ENCODE data around the gene MYBPH. TPM values are rescaled to one million over a fixed set of nuclear protein-coding genes. Genes with fewer than 3 reads are reported as not detected.

The MYBPH gene
- polyA plus RNA-seq, 3 donors = 0.23 to 0.30 (median 0.28) TPM

GRCh38 chr1:203182387-203182953 lies 6.8 kb upstream of the MYBPH start:
- no peak for DNase-seq (ENCODE audit: extremely low read depth in 1 of 11, low read depth in 9 of 11, low spot score in 4 of 11)

DNA sequence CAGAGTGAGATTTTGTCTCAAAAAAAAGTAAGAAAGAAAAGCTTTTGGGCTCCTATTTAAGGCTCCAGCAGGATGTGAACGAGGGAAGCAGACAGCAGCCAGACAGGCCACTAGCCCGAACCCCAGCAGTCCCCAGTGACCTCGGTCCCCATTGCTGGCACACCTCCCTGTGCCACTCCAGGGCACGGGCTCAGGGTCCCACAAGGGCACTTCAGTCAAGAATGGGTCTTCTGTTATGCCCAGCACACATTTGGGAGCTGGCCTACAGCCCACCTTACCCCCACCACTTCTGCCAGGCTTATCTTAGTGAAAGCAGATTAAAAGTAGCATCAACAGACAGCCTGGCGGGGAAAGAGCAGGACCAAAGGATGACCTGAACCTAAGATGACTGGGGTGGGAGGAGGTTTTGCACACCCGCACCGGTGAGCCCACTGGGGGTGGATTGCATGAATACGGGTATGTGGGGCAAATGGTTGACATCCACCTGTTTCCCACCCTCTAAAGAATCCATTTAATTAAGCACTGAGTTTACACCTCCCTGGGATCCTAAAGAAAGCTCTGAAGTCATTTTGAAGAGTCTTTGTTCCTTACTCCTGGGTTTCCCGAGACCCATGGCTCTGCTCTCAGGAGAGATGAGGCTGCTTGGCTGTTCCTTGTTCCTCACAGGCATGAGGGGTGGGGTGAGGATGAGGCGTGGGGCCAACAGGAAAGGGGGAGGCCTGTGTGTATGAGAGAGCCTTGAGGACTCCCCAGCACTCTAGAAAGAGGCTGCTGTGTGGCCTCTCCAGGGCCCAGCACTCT lies 6.2 kb upstream of the MYBPH start:
- no peak for DNase-seq (ENCODE audit: extremely low read depth in 1 of 11, low read depth in 9 of 11, low spot score in 4 of 11)

GRCh38 chr1:203180611-203181330 lies 5.1 kb upstream of the MYBPH start:
- no peak for DNase-seq (ENCODE audit: extremely low read depth in 1 of 11, low read depth in 9 of 11, low spot score in 4 of 11)

DNA sequence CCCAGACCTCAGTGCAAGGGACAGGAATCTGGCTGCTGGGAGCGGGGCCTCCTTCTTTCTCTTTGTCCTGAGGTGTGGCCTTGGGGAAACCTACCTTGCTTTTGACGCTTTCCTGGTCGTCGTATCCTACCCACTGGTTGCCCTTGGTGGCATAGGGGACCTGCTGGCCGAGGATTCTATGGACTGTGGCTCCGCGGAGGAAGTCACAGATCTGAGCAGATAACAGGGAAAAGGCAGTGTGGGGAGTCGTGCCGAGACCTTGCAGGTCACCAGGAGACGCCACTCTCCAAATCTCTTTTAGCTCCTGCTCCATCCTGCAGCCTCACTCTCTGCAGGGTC lies 4.0 kb upstream of the MYBPH start:
- DNase-seq (ENCODE audit: extremely low read depth in 1 of 11, low read depth in 9 of 11, low spot score in 4 of 11) = no peak

DNA sequence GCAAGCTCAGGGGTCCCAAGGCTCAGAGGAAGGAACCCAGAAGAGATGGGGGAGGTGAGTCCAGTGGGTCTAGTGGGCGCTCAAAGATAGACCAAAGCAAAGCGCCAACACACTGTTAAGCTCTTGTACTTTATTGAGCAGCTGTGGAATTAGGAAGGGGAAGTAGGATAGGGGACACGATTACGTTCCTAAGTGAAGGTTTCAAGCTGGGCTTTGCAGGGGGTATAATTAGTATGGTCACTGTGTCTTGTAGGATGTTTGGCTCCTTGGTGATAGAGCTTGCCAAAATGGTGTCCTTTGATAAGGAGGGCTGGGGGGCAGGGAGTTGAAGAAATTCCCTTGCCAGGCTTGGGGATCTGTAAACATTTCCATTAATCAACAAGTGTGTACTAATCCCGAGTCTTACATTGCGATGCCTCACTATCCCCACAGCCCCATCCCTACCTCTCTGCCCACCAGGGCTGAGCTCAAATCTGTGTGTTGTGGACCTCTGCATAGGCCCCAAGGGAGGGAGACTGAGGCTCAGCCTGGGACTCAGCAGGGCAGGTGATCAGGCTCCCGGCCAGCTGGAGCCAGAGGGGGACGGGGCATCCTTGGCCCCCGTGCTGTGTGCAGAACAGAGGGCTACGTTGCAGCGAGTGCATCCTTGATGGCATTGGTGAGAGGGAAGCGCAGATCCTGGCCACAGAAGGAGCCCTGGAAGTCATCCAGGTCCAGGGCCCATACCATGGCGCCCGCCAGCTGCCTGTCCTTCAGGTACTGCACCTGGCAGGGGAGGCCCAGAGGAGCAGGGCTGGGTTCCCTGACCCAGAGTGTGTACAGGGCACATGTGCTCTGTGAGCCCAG lies 3.4 kb upstream of the MYBPH start:
- no peak for DNase-seq (ENCODE audit: extremely low read depth in 1 of 11, low read depth in 9 of 11, low spot score in 4 of 11)

DNA sequence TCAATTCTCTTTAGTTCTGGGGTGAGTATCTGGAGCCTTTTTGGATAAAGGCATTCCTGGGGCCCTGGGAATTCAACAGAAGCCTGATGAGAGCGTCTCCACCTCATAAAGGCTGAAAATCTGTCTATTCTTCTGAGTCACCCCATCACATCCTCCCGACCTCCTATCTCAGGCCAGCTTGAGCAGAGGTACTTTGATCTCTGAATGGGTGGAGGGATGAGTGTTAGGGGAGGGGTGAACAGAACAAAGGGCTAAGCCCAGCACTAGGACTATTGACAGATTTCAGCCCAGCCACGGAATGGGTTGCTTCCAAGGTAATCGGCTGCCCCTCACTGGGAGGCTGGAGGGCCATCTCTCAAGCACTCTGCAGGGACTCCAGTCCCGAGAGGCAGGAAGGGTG lies 2.5 kb upstream of the MYBPH start:
- no peak for DNase-seq (ENCODE audit: extremely low read depth in 1 of 11, low read depth in 9 of 11, low spot score in 4 of 11)

DNA sequence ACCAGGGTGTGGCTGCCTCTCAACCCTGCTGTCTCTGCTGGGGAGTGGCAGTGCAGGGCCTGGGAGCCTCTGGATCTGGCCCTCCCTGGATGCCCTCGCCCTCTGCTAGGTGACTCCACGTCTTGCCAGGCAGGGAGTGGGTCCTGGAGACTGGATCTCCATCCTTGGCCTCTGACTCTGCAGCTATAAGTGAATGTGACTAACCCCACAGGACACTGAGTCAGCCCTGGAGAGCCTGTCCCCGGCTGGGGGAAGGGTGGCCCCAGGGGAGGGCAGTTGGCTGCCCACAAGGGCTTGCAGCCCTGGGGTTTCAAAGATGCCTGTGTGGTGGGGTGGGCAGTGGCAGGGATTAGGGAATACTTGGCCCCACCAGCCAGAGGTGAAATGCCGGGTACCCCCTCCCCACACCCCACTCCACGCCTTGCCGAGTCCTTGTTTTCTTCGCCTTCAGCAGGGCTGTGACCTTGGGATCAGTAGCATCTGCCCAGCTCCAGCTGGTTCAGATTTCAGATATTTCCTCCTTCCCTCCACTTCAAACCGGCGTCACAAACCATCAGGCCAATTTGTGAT lies 1.9 kb upstream of the MYBPH start:
- DNase-seq (ENCODE audit: extremely low read depth in 1 of 11, low read depth in 9 of 11, low spot score in 4 of 11) = no peak

DNA sequence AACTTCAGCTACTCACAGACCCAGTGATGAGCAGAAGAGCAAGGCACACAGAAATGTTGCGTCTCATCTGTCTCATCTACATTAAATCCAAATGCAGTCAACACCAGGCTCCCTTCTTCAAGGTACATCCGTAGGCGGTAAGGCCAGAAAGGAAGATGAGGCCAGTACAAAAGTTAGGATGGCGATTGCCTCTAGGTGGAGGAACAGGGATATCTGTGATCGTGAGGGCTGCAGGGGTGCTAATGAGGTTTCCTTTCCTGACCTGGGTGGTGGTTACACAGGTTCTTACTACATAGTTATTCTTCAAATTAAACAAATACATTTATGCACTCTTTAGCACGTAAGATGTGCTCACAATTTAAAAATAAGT lies 1.4 kb upstream of the MYBPH start:
- DNase-seq (ENCODE audit: extremely low read depth in 1 of 11, low read depth in 9 of 11, low spot score in 4 of 11) = no peak

DNA sequence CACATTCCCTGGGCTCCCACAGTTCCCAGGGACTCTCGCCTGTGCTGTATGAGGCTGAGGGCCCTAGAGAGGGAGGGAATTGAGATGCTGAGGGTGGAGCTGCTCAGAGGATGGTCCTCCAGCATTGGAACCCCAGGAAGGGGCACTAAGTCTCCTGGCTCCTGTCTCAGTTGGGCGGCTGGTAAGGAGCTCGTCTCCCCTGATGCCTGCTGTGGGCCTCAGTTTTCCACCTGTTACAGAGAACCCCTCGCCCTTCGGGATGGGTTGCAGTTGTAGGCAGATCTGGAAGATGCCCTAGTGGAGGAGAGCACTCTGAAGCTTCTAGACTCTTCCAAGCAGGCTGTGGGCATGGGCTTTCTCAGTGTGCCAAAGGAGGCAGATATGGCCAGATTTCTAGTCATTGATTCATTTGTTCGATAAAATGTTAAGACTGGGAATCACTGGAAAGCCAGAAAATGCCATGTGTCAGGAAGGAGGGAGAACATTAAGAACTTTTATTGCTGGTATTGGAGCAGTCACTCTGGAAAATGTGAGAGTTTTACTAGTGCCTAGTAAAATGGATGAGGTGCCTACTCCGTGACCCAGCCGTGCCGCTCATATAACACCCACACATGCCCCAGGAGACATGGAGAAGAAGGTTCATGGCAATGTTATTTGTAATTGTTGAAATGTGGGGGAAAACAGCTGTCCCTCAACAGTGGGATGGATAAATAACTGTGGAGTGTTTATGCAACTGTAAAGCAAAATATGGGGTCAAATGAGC lies 828 bp upstream of the MYBPH start:
- DNase-seq (ENCODE audit: extremely low read depth in 1 of 11, low read depth in 9 of 11, low spot score in 4 of 11) = no peak

- DNase-seq (ENCODE audit: extremely low read depth in 1 of 11, low read depth in 9 of 11, low spot score in 4 of 11) = no peak
Measured at GRCh38 chr1:203175827-203176241, 208 bp upstream of the MYBPH start.

DNA sequence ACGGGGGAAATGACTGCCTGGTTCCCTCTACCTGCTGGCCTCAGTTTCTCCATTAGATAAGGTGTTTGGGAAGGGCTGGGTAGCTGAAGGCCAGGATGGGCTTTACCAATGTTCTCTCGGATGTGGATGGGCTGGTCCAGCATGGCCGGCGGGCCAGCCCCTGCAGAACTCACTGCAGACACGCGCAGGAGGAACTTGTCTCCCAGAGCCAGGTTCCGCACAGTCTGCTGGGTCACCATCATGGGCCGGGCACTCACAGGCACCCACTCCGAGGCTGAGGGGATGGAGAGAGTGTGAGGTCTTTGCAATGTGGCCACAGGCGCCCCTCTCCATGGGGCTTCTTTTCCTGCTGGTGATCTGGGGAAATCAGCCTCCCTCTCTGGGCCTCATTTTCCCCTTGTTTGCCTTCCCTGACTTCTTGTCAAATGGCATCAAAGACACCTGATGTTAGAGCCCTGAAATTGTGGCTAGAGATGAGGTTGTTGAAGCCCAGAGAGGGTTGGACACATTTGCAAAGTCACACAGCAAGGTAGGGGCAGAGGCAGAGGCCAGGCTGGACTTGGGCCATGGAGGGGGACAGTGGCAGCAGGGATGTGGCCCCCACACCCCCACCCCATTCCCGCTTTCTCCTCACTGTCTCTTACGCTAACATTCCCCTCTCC lies 1.2 kb downstream of the MYBPH start:
- DNase-seq (ENCODE audit: extremely low read depth in 1 of 11, low read depth in 9 of 11, low spot score in 4 of 11) = no peak

DNA sequence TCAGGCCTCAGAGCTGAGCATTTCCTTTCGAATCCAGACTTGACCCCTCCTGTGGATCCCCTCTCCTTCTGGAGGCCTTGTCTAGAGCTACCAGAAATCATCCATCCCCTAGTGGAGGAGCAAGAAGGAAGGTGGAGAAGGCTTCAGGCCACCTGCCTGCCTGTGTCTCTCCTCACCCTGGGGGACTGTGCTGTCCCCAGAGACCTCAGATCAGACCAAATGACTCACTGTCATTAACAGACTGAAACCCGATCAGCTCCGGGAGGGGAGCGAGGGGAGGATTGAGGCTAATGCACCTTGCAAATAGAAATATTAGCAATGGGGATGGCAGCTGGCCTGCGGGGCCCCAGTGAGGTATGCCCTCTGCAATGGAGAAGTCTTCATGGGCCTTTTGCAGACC lies 2.1 kb downstream of the MYBPH start:
- no peak for DNase-seq (ENCODE audit: extremely low read depth in 1 of 11, low read depth in 9 of 11, low spot score in 4 of 11)

DNA sequence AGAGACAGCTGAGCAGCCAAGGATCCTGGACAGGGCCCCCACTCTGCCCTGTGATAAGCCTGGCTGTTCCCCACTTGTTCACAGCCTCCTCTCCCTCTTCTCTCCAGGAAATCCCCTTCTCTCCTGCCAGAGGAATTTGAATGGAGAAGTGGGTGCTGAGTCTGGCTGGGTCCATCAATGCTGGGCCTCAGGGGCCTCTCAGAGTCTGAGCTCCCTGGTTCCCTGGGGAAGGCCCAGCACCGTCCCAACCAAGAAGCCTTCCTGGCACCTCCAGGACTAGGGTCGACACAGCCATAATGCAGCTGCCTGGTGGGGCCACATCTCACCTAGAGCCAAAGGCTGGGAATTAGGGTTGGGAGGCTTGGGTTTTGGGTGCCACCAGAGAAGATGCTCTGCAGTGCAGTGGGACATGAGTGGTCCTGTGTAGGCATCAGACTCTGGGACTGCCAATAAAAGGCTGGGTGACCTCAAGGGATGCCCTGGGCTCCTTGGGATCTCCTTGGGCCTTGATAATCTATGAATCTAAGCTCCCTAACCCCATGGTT lies 2.5 kb downstream of the MYBPH start:
- no peak for DNase-seq (ENCODE audit: extremely low read depth in 1 of 11, low read depth in 9 of 11, low spot score in 4 of 11)

DNA sequence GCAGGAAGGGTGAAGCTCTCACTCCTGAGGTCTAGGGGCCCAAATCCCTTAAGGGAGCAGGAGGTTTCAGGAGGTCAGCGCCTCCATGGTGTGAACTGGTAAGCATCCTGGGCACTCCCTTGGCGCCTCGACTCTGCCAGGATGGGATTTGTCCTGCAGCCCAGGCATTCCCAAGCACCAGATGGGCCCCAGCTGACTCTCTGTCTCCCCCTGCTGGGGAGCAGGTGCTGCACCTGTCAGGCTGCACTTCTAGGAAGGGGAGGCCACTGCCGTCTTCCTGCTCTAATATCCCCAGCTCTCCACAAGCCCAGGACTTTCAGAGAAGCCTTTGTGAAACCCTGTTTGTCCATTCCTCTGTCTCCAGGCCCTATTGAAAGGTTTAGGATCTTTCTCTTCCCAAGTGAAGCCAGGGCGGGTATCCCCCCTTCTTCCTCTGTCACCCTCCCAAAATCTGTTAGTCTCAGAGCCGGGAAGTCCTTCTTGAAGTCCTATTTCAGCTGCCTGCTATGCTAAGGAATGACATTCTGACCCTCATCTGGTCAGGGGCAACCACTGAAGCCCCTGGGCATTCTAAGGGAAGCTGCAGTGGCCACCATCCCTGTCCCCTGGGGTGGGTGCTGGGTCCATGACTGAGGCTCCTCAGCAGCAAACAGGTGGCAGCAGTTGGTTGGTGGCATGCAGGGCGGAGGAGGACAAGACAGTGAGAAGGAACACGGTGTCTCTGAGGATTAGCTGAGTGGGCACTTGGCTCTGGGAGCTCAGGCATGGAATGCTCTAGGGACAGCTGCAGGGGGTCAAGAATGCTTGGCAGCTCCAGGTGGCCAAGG lies 3.2 kb downstream of the MYBPH start:
- no peak for DNase-seq (ENCODE audit: extremely low read depth in 1 of 11, low read depth in 9 of 11, low spot score in 4 of 11)

- DNase-seq (ENCODE audit: extremely low read depth in 1 of 11, low read depth in 9 of 11, low spot score in 4 of 11) = no peak
Measured at GRCh38 chr1:203171341-203172183, 4.1 kb downstream of the MYBPH start.

GRCh38 chr1:203170625-203171330 lies 4.8 kb downstream of the MYBPH start:
- DNase-seq (ENCODE audit: extremely low read depth in 1 of 11, low read depth in 9 of 11, low spot score in 4 of 11) = no peak
